ENCODE measurements around the gene HCK. TPM values are rescaled to one million over a fixed set of nuclear protein-coding genes. Genes with fewer than 3 reads are reported as not detected.

Gene HCK
- total RNA-seq, 1 experiment from 2014 or later, result 0.17 TPM

DNA sequence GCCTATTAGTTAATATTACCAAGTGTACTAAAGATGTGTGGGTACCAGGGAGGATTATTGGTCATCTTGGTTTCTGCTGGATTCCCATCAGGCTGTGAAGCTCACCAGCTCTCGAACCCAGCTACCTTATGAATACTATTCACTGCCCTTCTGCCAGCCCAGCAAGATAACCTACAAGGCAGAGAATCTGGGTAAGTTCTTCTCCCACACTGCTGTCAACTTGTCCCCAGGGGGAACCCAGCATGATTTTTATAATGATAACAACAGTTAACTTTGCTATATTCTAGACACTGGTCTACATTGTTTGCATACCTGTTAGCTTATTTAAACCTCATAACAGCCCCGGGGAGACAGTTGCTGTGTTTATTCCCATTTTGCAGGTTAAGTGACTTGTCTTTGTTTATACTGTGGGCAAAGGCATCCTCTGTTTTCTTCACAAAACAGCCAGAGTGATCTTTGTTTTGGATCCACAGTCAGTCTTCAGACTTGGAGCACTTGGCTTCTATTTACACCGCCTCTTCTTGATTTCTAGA, 84.0 kb downstream of the HCK start:
- Histone ChIP-seq H2AFZ (ENCODE audit: low read depth, low read length, poor library complexity, severe bottlenecking) (no peak overlapping the region), H3K9ac (ENCODE audit: low read length) (no peak overlapping the region), H3K4me3 (replicated peaks in 1 of 2; ENCODE audit: low read depth in 1 of 2, low read length in 2 of 2) (no peak overlapping the region), H3K9me2 (ENCODE audit: insufficient read depth) (no peaks in the 10 kb centered on the region), H3K4me1 (ENCODE audit: control insufficient read depth in 1 of 2, insufficient read depth in 2 of 2, low read length in 2 of 2) (no peaks in the 10 kb centered on the region), H3K27me3 (ENCODE audit: insufficient read depth, low read length) (no peaks in the 10 kb centered on the region), H3K4me2 (ENCODE audit: low read length) (no peak overlapping the region), H3K9me3 (ENCODE audit: control insufficient read depth in 1 of 2, insufficient read depth in 1 of 2, low read depth in 1 of 2, low read length in 2 of 2) (no peaks in the 10 kb centered on the region), H3K27ac (ENCODE audit: low read depth, low read length) (no peak overlapping the region), H4K20me1 (ENCODE audit: insufficient read depth) (no peaks in the 10 kb centered on the region), H3K36me3 (ENCODE audit: control insufficient read depth in 1 of 2, insufficient read depth in 2 of 2, low read length in 2 of 2) (peaks cover 17 to 24% of the 10 kb centered on the region in 2 experiments; a peak in 3 of 4 replicates), H3K79me2 (ENCODE audit: insufficient read depth, low read length) (peaks cover 36% of the 10 kb centered on the region)
- TF ChIP-seq CEBPB (IDR thresholded peaks at IDR 0.05; ENCODE audit: low read depth) (no peak), RAD21 (IDR thresholded peaks at IDR 0.05; ENCODE audit: low read depth) (no peak), EGR1 (IDR thresholded peaks at IDR 0.05; ENCODE audit: low read depth) (no peak), POLR2A (IDR thresholded peaks at IDR 0.05; ENCODE audit: borderline replicate concordance, extremely low read depth, insufficient read depth, insufficient read length) (no peak), FOSL1 (IDR thresholded peaks at IDR 0.05; ENCODE audit: low read depth) (no peak), SRF (IDR thresholded peaks at IDR 0.05; ENCODE audit: low read depth) (no peak), ZFX (IDR thresholded peaks at IDR 0.05) (no peak), ELF1 (IDR thresholded peaks at IDR 0.05; ENCODE audit: borderline replicate concordance, low read depth) (no peak), JUND (IDR thresholded peaks at IDR 0.05) (no peak), YY1 (IDR thresholded peaks at IDR 0.05; ENCODE audit: extremely low read depth, insufficient replicate concordance, low read depth, low read length) (no peak)
- TF ChIP-seq, protein P1, sequence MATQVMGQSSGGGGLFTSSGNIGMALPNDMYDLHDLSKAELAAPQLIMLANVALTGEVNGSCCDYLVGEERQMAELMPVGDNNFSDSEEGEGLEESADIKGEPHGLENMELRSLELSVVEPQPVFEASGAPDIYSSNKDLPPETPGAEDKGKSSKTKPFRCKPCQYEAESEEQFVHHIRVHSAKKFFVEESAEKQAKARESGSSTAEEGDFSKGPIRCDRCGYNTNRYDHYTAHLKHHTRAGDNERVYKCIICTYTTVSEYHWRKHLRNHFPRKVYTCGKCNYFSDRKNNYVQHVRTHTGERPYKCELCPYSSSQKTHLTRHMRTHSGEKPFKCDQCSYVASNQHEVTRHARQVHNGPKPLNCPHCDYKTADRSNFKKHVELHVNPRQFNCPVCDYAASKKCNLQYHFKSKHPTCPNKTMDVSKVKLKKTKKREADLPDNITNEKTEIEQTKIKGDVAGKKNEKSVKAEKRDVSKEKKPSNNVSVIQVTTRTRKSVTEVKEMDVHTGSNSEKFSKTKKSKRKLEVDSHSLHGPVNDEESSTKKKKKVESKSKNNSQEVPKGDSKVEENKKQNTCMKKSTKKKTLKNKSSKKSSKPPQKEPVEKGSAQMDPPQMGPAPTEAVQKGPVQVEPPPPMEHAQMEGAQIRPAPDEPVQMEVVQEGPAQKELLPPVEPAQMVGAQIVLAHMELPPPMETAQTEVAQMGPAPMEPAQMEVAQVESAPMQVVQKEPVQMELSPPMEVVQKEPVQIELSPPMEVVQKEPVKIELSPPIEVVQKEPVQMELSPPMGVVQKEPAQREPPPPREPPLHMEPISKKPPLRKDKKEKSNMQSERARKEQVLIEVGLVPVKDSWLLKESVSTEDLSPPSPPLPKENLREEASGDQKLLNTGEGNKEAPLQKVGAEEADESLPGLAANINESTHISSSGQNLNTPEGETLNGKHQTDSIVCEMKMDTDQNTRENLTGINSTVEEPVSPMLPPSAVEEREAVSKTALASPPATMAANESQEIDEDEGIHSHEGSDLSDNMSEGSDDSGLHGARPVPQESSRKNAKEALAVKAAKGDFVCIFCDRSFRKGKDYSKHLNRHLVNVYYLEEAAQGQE (IDR thresholded peaks at IDR 0.05; ENCODE audit: low read depth), result no peak
- DNase-seq (ENCODE audit: low read depth, low spot score) (no peak), ATAC-seq (no peak)
- intact Hi-C loops (cut with micrococcal nuclease), result no loop called here
- no TSS peak for BruUV-seq (replicated peaks)
- POLR2A ChIA-PET, result no interaction called here
- RAD21 ChIA-PET (ENCODE audit: low non-redundant PET in 1 of 2, low total read pairs in 2 of 2, uncharacterized antibody in 2 of 2, unreplicated experiment in 2 of 2), result no interaction called here
- CTCF ChIA-PET, result no interaction called here
